NCI-H82 (cell line): Measurements from ENCODE around the gene CMIP.

Experiments used
- DNase-seq: peaks from one replicate; lab custom pipeline; 2025; lab: John Stamatoyannopoulos, UW

The CMIP gene

GRCh38 chr16:81703177-81704155 is 258.9 kb downstream of the CMIP start:
- peak; percentile 45 for DNase-seq

DNA sequence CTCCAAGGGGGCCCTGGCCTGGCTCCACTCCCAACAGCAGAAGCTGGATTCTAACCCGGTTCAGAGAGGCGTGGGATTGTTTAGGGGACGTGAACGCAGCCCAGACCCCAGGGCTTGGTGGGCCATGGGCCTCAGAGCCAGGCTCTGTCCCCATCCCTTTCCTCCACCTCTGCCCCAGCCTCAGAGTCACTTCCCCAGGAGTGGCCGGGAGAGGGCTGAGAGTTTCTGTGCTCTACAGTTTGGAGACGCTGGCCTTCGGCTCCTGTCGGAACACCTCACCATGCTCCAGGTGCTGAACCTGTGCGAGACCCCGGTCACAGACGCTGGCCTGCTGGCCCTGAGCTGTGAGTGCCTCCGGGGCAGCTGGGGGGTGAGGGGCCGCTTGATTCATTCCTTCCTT is 260.7 kb downstream of the CMIP start:
- no peak for DNase-seq

GRCh38 chr16:81706327-81707295 is 262.0 kb downstream of the CMIP start:
- no peak for DNase-seq

- DNase-seq = no peak
Observed at GRCh38 chr16:81707411-81708265, 263.0 kb downstream of the CMIP start.

GRCh38 chr16:81708266-81709015 is 263.8 kb downstream of the CMIP start:
- DNase-seq = no peak

GRCh38 chr16:81709016-81709900 is 264.6 kb downstream of the CMIP start:
- no peak for DNase-seq

DNA sequence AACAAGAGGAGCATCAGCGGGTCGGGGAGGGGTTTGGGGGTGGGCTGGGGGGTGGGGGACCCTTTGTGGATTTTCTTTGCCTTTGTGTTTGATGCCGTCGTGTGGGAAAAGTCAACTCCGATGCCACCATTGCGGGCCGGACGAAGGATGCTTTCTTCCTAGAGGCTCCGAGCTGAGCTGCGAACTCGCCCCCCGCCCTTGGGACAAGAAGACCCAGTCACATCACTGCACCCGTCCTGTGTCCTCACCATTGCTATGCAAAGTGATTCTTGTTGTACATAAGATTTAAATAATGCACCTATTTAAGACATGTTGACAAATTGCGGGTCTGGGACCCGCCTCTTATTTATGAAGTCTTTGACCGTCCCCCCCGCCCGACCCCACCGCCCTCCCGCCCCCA is 265.4 kb downstream of the CMIP start:
- no peak for DNase-seq

- DNase-seq = peak; percentile 37
Observed at GRCh38 chr16:81710596-81710995, 266.0 kb downstream of the CMIP start.

GRCh38 chr16:81711657-81712319 is 267.2 kb downstream of the CMIP start:
- no peak for DNase-seq

- DNase-seq = no peak
Observed at GRCh38 chr16:81712681-81713080, 268.1 kb downstream of the CMIP start.

DNA sequence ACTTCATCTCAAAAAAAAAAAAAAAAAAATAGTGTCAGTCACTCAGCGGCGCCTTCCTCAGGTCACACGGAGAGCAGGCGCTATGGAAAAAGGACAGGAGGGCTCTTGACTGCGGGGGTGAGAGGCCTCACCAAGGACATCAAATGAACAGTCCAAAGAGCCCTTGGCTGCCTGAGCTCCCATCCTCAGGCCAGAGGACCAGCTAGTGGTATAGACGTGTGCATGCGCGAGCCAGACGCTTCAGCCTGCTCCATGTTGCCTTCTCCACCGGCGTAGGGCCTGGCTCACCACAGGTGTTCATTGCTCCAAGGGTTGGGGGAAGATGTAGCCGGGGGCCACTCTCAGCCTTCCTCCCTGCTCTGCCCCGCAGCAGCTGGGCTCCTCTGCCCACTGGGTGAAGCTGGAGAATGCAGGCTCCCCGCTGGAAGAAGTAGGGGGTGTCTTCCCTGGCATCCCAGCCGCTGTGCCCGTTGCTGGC is 268.7 kb downstream of the CMIP start:
- DNase-seq = no peak

DNA sequence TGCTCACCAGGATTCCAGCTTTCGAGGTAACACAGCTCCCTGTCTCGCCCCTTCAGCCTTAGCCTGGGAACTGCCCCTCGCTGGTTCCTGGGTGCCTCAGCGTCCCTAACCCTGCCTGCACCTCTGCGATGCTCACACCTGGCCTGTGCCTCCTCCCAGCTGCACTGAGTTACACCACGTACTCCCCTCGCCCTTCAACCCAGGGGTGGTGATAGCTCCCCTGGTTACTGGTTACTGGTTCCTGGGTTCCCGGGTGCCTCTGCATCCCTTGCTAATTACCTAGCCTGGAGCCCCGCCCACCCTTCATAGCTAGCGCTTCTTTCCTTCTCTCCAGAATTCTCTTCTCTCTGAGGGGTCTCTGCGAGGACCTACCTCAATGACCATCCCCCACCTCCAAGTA is 269.2 kb downstream of the CMIP start:
- DNase-seq = no peak

DNA sequence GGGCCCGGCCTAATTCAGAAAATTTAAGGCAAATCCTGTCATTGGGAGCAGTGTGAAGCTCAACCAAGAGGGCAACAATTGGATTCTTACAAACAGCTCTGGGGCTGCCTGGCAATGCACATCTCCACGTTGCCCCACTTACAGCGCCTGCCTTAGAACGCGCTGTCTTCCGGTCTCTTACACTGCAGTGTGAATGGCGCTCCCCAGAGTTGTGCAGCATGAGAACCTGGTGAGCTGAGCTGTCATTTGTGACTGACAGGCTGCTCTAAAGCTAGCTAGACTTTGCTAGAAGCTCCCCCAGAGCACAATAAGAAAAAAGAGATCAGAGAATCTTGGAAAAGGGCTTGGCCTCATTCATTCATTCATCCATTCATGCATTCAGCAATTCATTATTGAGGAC is 270.0 kb downstream of the CMIP start:
- no peak for DNase-seq

- no peak for DNase-seq
Observed at GRCh38 chr16:81715358-81716196, 271.0 kb downstream of the CMIP start.

DNA sequence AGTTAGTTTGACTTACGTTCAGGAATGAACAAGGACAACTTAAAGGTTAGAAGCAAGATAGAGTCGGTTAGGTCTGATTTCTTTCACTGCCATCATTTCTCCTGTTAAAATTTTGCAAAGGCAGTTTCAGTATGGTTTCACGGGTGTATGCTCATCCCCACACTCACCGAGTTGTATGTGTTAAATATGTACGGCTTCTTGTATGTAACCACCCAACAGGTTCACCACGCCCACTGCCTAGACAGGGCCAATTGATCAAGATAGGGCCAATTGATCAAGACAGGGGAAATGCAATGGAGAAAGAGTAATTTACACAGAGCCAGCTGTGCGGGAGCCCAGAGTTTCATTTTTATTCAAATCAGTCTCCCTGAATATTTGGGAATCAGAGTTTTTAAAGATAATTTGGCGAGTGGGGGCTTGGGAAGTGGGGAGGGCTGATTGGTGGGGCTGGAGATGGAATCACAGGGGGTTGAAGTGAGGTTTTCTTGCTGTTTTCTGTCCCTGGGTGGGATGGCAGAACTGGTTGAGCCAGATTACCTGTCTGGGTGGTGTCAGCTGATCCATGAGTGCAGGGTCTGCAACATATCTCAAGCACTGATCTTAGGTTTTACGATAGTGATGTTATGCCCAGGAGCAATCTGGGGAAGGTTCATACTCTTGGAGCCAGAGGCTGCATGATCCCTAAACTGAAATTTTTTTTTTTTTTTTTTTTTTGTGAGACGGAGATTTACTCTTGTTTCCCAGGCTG is 272.0 kb downstream of the CMIP start:
- no peak for DNase-seq

GRCh38 chr16:81717662-81718189 is 273.1 kb downstream of the CMIP start:
- no peak for DNase-seq

- no peak for DNase-seq
Observed at GRCh38 chr16:81718637-81719036, 274.0 kb downstream of the CMIP start.
